K562 (cell line): Measurements from ENCODE around the gene ALDOC. TPM values are rescaled to one million over a fixed set of nuclear protein-coding genes. Genes with fewer than 3 reads are reported as not detected.

Experiments
- ATF1 ChIP-seq, 2 experiments: fragments of 450-650 bp in 1 of 2; IDR thresholded peaks; 2 replicates each; pipeline ENCODE4 v1.6.1; 2016; ENCODE audit warnings: missing compliant biosample characterization in 1 of 2, missing genetic modification characterization in 1 of 2
- BACH1 ChIP-seq: fragments of 200-800 bp; sonication (Bioruptor generic); IDR thresholded peaks from 2 replicates; pipeline ENCODE4 v1.6.1; 2016; ENCODE audit warnings: missing genetic modification characterization, missing compliant biosample characterization
- BDP1 ChIP-seq: IDR thresholded peaks from 3 replicates; pipeline ENCODE4 v1.6.1; 2011; ENCODE audit not compliant: insufficient read length, insufficient read depth
- C11orf30 ChIP-seq: fragments of 450-650 bp; IDR thresholded peaks from 2 replicates; pipeline ENCODE4 v1.6.1; 2016; ENCODE audit warnings: low read depth, mild to moderate bottlenecking
- DDX20 ChIP-seq: fragments of 450-650 bp; IDR thresholded peaks from 2 replicates; pipeline ENCODE4 v1.6.1; 2016; ENCODE audit warnings: missing genetic modification characterization, low read depth, mild to moderate bottlenecking, missing compliant biosample characterization, moderate library complexity
- EGR1 ChIP-seq: fragments of 450-650 bp; conservative IDR thresholded peaks from 2 replicates; pipeline ENCODE4 v1.6.1; 2017; ENCODE audit warnings: mild to moderate bottlenecking
- EHMT2 ChIP-seq: fragments of 450-650 bp; IDR thresholded peaks from 2 replicates; pipeline ENCODE4 v1.6.1; 2018; ENCODE audit warnings: antibody characterized with exemption
- ETV1 ChIP-seq: fragments of 450-650 bp; conservative IDR thresholded peaks from 2 replicates; pipeline ENCODE4 v1.6.1; 2016; ENCODE audit warnings: missing genetic modification characterization, control low read depth, low read depth, missing compliant biosample characterization
- FOXO4 ChIP-seq: fragments of 450-650 bp; formaldehyde crosslinking; IDR thresholded peaks from 2 replicates; pipeline ENCODE4 v1.4.0; 2020; ENCODE audit warnings: mild to moderate bottlenecking, moderate library complexity
- FOXP1 ChIP-seq: sonication (generic); formaldehyde crosslinking; IDR thresholded peaks from 2 replicates; pipeline ENCODE4 v1.8.0; 2022; ENCODE audit warnings: mild to moderate bottlenecking, missing genetic modification reagents
- MYBL2 ChIP-seq, 2 experiments: fragments of 450-650 bp in 1 of 2; sonication (generic) in 1 of 2; formaldehyde crosslinking in 1 of 2; IDR thresholded peaks; 2 replicates each; pipeline versions ENCODE4 v1.6.1 to v1.8.1; 2017 to 2022; ENCODE audit warnings: borderline replicate concordance in 1 of 2, inconsistent platforms in 1 of 2, low read depth in 1 of 2, mild to moderate bottlenecking in 1 of 2, missing genetic modification reagents in 1 of 2, moderate library complexity in 1 of 2
- NR0B1 ChIP-seq: fragments of 450-650 bp; IDR thresholded peaks from one replicate; pipeline ENCODE4 v1.6.1; 2018; ENCODE audit warnings: mild to moderate bottlenecking, moderate library complexity; ENCODE audit not compliant: partially characterized antibody
- NR3C1 ChIP-seq: sonication (generic); formaldehyde crosslinking; IDR thresholded peaks from 2 replicates; pipeline ENCODE4 v1.8.1; 2022; ENCODE audit warnings: missing genetic modification reagents
- NUFIP1 ChIP-seq: fragments of 450-650 bp; IDR thresholded peaks from 2 replicates; pipeline ENCODE4 v1.6.1; 2018; ENCODE audit not compliant: partially characterized antibody
- PHF8 ChIP-seq: fragments of 200-600 bp; sonication (generic); IDR thresholded peaks from 2 replicates; pipeline ENCODE4 v1.6.1; 2012; ENCODE audit warnings: mixed run types, mild to moderate bottlenecking, inconsistent platforms, low read length, moderate library complexity, borderline replicate concordance
- POLR2A ChIP-seq: fragments of 450-650 bp; conservative IDR thresholded peaks from 2 replicates; pipeline ENCODE4 v1.6.1; 2016
- RB1 ChIP-seq: fragments of 450-650 bp; IDR thresholded peaks from 2 replicates; pipeline ENCODE4 v1.6.1; 2017; ENCODE audit warnings: low read depth, mild to moderate bottlenecking
- RBM34 ChIP-seq: fragments of 200-400 bp; formaldehyde crosslinking; IDR thresholded peaks from 2 replicates; pipeline ENCODE4 v1.6.1; 2018; ENCODE audit warnings: low read length, borderline replicate concordance; ENCODE audit not compliant: insufficient read depth
- SNIP1 ChIP-seq: fragments of 450-650 bp; IDR thresholded peaks from 2 replicates; pipeline ENCODE4 v1.7.1; 2017; ENCODE audit warnings: low read depth, mild to moderate bottlenecking
- TEAD4 ChIP-seq, 2 experiments: sonication (generic) in 1 of 2; formaldehyde crosslinking in 1 of 2; IDR thresholded peaks; 2 replicates each; pipeline versions ENCODE4 v1.6.1 to v1.8.0; 2012 to 2022; ENCODE audit warnings: borderline replicate concordance in 1 of 2, inconsistent platforms in 1 of 2, low read length in 1 of 2, mild to moderate bottlenecking in 1 of 2, missing genetic modification reagents in 1 of 2
- WHSC1 ChIP-seq: IDR thresholded peaks from one replicate; pipeline ENCODE4 v1.6.1; 2012; ENCODE audit warnings: low read length, control low read depth, inconsistent platforms
- YY1 ChIP-seq, 3 experiments: IDR thresholded peaks; 2 replicates each; pipeline ENCODE4 v1.6.1; 2011; ENCODE audit warnings: low read length in 2 of 3, mild to moderate bottlenecking in 2 of 3, moderate library complexity in 2 of 3, borderline replicate concordance in 1 of 3, control low read depth in 1 of 3, low read depth in 1 of 3; ENCODE audit not compliant: insufficient read depth in 3 of 3, insufficient replicate concordance in 2 of 3, control insufficient read depth in 1 of 3, insufficient read length in 1 of 3; ENCODE audit errors: extremely low read depth in 1 of 3
- ZNF316 ChIP-seq: fragments of 450-650 bp; IDR thresholded peaks from 2 replicates; pipeline ENCODE4 v1.6.1; 2016
- ZNF655 ChIP-seq: fragments of 250-450 bp; sonication (Bioruptor Pico); IDR thresholded peaks from 2 replicates; pipeline ENCODE4 v1.5.0; 2021
- ZNF75A ChIP-seq: fragments of 450-650 bp; formaldehyde crosslinking; IDR thresholded peaks from 2 replicates; pipeline ENCODE4 v1.4.0; 2020; ENCODE audit warnings: mild to moderate bottlenecking
- polyA plus RNA-seq, 8 experiments: library from polyadenylated mRNA; depleted of rRNA in 4 of 8; stranded (reverse) in 5 of 8; unstranded in 3 of 8; fragments of >200 nt; fragmentation: Nextera tagmentation in 2 of 8; fragmentation: Illumina TruSeq in 1 of 8; extraction: Ambion mirVana in 2 of 8; extraction: Trizol in 1 of 8; gene quantifications; 2 replicates each; pipeline versions ENCODE4 v1.2.1 to v1.2.3, GENCODE V29; 2011 to 2014; ENCODE audit warnings: inconsistent platforms in 1 of 8, missing spikeins in 1 of 8
- total RNA-seq, 7 experiments: library from RNA; depleted of rRNA in 6 of 7; stranded (reverse); fragments of >200 nt in 6 of 7; fragmentation: Illumina TruSeq in 2 of 7; extraction: Trizol in 2 of 7; gene quantifications; 2 replicates each; pipeline versions ENCODE4 v1.2.1 to v1.2.3, GENCODE V29; 2011 to 2021; ENCODE audit warnings: low replicate concordance in 1 of 7

ALDOC gene
- total and polyA plus RNA-seq, 9 of the 15 experiments (the other 6 are each of a cell fraction or from before 2014, with no cell fraction given), result 43.2 to 263 (median 99.2) TPM

GRCh38 chr17:28598799-28599310 lies 22.2 kb upstream of the ALDOC start, which contains the start of gene SPAG5 (continued):
- no peak for TF ChIP-seq WHSC1
- TF ChIP-seq FOXO4, result no peak
- no peak for TF ChIP-seq BACH1 (tag)
- TF ChIP-seq BDP1, result no peak
- no peak for TF ChIP-seq RBM34
- no peak for TF ChIP-seq ZNF655 (CRISPR knock-in tag)
- peak; percentile 98 for TF ChIP-seq MYBL2 (IDR thresholded peaks at IDR 0.05; ENCODE audit: low read depth)
- TF ChIP-seq MYBL2 (CRISPR knock-in tag; IDR thresholded peaks at IDR 0.05; ENCODE audit: borderline replicate concordance), result peak; percentile 80; the same call in 1 of the 2 replicates
- TF ChIP-seq ZNF75A, result no peak
- no peak for TF ChIP-seq FOXP1 (CRISPR knock-in tag)
- peak; percentile 91; the same call in 1 of the 2 replicates for TF ChIP-seq PHF8
- no peak for TF ChIP-seq DDX20
- TF ChIP-seq TEAD4 (IDR thresholded peaks at IDR 0.05; ENCODE audit: low read length), result no peak
- TF ChIP-seq TEAD4 (CRISPR knock-in tag; IDR thresholded peaks at IDR 0.05; ENCODE audit: borderline replicate concordance), result no peak
- peak; percentile 75 to 94 (median 89) for TF ChIP-seq YY1 (IDR thresholded peaks at IDR 0.05; ENCODE audit: borderline replicate concordance in 1 of 3, control insufficient read depth in 1 of 3, extremely low read depth in 1 of 3, insufficient read depth in 3 of 3, insufficient read length in 1 of 3, insufficient replicate concordance in 2 of 3, low read depth in 1 of 3, low read length in 2 of 3)
- peak; percentile 34; the same call in 1 of the 2 replicates for TF ChIP-seq ATF1 (CRISPR knock-in tag; IDR thresholded peaks at IDR 0.05)
- TF ChIP-seq ATF1 (tag; IDR thresholded peaks at IDR 0.05), result peak; percentile 86
- TF ChIP-seq NR3C1 (CRISPR knock-in tag), result no peak
- no peak for TF ChIP-seq EHMT2
- peak; percentile 88 for TF ChIP-seq C11orf30
- TF ChIP-seq POLR2A, result peak; percentile 98
- peak; percentile 60 for TF ChIP-seq EGR1
- TF ChIP-seq NUFIP1, result no peak
- no peak for TF ChIP-seq NR0B1
- TF ChIP-seq SNIP1, result no peak
- TF ChIP-seq RB1, result peak; percentile 85
- TF ChIP-seq ZNF316, result peak; percentile 40
- peak; percentile 35; the same call in 1 of the 2 replicates for TF ChIP-seq ETV1 (tag)
